ENCODE data around the gene EPHB3. TPM values are rescaled to one million over a fixed set of nuclear protein-coding genes. Genes with fewer than 3 reads are reported as not detected.

EPHB3 gene
- total and polyA plus RNA-seq, 2 of the 4 experiments (the other 2 are of a cell fraction): 0.72 to 2.9 TPM

Other genes starting within 250 kb of the EPHB3 start
- gene EIF4G1, start 247.2 kb upstream of the EPHB3 start, total RNA-seq (2012; rRNA removed): 225 TPM in 2 replicates
- gene EIF4G1, start 247.2 kb upstream of the EPHB3 start, polyA plus RNA-seq (2012; rRNA removed): 274 and 300 TPM in 2 replicates
- 9.7 and 10.8 TPM in 2 replicates for gene FAM131A, start 224.2 kb upstream of the EPHB3 start, total RNA-seq (2012; rRNA removed)
- 16.5 and 19.5 TPM in 2 replicates for gene FAM131A, start 224.2 kb upstream of the EPHB3 start, polyA plus RNA-seq (2012; rRNA removed)
- 1.9 and 2.9 TPM in 2 replicates for gene CLCN2, start 200.2 kb upstream of the EPHB3 start, total RNA-seq (2012; rRNA removed)
- gene CLCN2, start 200.2 kb upstream of the EPHB3 start, polyA plus RNA-seq (2012; rRNA removed): 5.7 and 5.8 TPM in 2 replicates
- 47.7 and 132 TPM in 2 replicates for gene POLR2H, start 200.1 kb upstream of the EPHB3 start, total RNA-seq (2012; rRNA removed)
- 103 and 130 TPM in 2 replicates for gene POLR2H, start 200.1 kb upstream of the EPHB3 start, polyA plus RNA-seq (2012; rRNA removed)
- not detected in 2 replicates for gene THPO, start 183.6 kb upstream of the EPHB3 start, total RNA-seq (2012; rRNA removed)
- not detected in 2 replicates for gene THPO, start 183.6 kb upstream of the EPHB3 start, polyA plus RNA-seq (2012; rRNA removed)
- under 0.01 TPM in 1 of 2 replicates, not detected in the other for gene CHRD, start 181.7 kb upstream of the EPHB3 start, total RNA-seq (2012; rRNA removed)
- gene CHRD, start 181.7 kb upstream of the EPHB3 start, polyA plus RNA-seq (2012; rRNA removed): 0.09 TPM in 2 replicates
- 10.6 and 16.4 TPM in 2 replicates for gene MAGEF1, start 150.3 kb downstream of the EPHB3 start, total RNA-seq (2012; rRNA removed)
- 18.3 and 19.4 TPM in 2 replicates for gene MAGEF1, start 150.3 kb downstream of the EPHB3 start, polyA plus RNA-seq (2012; rRNA removed)